K562 (cell line): ENCODE measurements around the gene PI4K2B. TPM values are rescaled to one million over a fixed set of nuclear protein-coding genes. Genes with fewer than 3 reads are reported as not detected.

Source experiments
- CGGBP1 ChIP-seq: fragments of 250-450 bp; sonication (Bioruptor Pico); IDR thresholded peaks from 2 replicates; pipeline ENCODE4 v1.9.0; 2021; ENCODE audit warnings: mild to moderate bottlenecking
- ELF1 ChIP-seq: fragments of 200-800 bp; sonication (Bioruptor generic); IDR thresholded peaks from 2 replicates; pipeline ENCODE4 v1.6.1; 2016; ENCODE audit warnings: missing genetic modification characterization, missing compliant biosample characterization
- GABPB2 ChIP-seq: fragments of 250-450 bp; sonication (Bioruptor Pico); conservative IDR thresholded peaks from 2 replicates; pipeline ENCODE4 v1.5.1; 2021; ENCODE audit warnings: mild to moderate bottlenecking
- HIVEP1 ChIP-seq: fragments of 250-450 bp; sonication (Bioruptor Pico); IDR thresholded peaks from 2 replicates; pipeline ENCODE4 v1.4.0; 2020; ENCODE audit warnings: mild to moderate bottlenecking
- KLF10 ChIP-seq: fragments of 250-450 bp; sonication (Bioruptor Pico); IDR thresholded peaks from 2 replicates; pipeline ENCODE4 v1.6.1; 2021; ENCODE audit warnings: matching md5 sums
- MAFG ChIP-seq: fragments of 450-650 bp; conservative IDR thresholded peaks from 2 replicates; pipeline ENCODE4 v1.6.1; 2016; ENCODE audit warnings: missing genetic modification characterization, missing compliant biosample characterization
- MAFK ChIP-seq: IDR thresholded peaks from 2 replicates; pipeline ENCODE4 v1.6.1; 2011; ENCODE audit warnings: low read length, improper control_type of control experiment
- MYBL2 ChIP-seq, 2 experiments: fragments of 450-650 bp in 1 of 2; sonication (generic) in 1 of 2; formaldehyde crosslinking in 1 of 2; IDR thresholded peaks; 2 replicates each; pipeline versions ENCODE4 v1.6.1 to v1.8.1; 2017 to 2022; ENCODE audit warnings: borderline replicate concordance in 1 of 2, inconsistent platforms in 1 of 2, low read depth in 1 of 2, mild to moderate bottlenecking in 1 of 2, missing genetic modification reagents in 1 of 2, moderate library complexity in 1 of 2
- POLR2A ChIP-seq: fragments of 450-650 bp; conservative IDR thresholded peaks from 2 replicates; pipeline ENCODE4 v1.6.1; 2016
- POLR2B ChIP-seq: fragments of 450-650 bp; IDR thresholded peaks from 2 replicates; pipeline ENCODE4 v1.6.1; 2018; ENCODE audit warnings: low read depth; ENCODE audit not compliant: partially characterized antibody
- REST ChIP-seq, 2 experiments: fragments of 450-650 bp; formaldehyde crosslinking in 1 of 2; IDR thresholded peaks; 2 replicates each; pipeline versions ENCODE4 v1.4.0 to v1.6.1; 2014 to 2020; ENCODE audit warnings: mild to moderate bottlenecking in 2 of 2, borderline replicate concordance in 1 of 2, low read depth in 1 of 2
- SIX5 ChIP-seq, 2 experiments: IDR thresholded peaks; 2 replicates each; pipeline ENCODE4 v1.6.1; 2011; ENCODE audit warnings: low read length in 2 of 2, borderline replicate concordance in 1 of 2, low read depth in 1 of 2, mild to moderate bottlenecking in 1 of 2, moderate library complexity in 1 of 2; ENCODE audit not compliant: insufficient read depth in 1 of 2
- ZEB2 ChIP-seq: fragments of 450-650 bp; IDR thresholded peaks from 2 replicates; pipeline ENCODE4 v1.6.1; 2016
- polyA plus RNA-seq, 8 experiments: library from polyadenylated mRNA; depleted of rRNA in 4 of 8; stranded (reverse) in 5 of 8; unstranded in 3 of 8; fragments of >200 nt; fragmentation: Nextera tagmentation in 2 of 8; fragmentation: Illumina TruSeq in 1 of 8; extraction: Ambion mirVana in 2 of 8; extraction: Trizol in 1 of 8; gene quantifications; 2 replicates each; pipeline versions ENCODE4 v1.2.1 to v1.2.3, GENCODE V29; 2011 to 2014; ENCODE audit warnings: inconsistent platforms in 1 of 8, missing spikeins in 1 of 8
- total RNA-seq, 7 experiments: library from RNA; depleted of rRNA in 6 of 7; stranded (reverse); fragments of >200 nt in 6 of 7; fragmentation: Illumina TruSeq in 2 of 7; extraction: Trizol in 2 of 7; gene quantifications; 2 replicates each; pipeline versions ENCODE4 v1.2.1 to v1.2.3, GENCODE V29; 2011 to 2021; ENCODE audit warnings: low replicate concordance in 1 of 7
- TF ChIP-seq, protein P1 (sequence below): fragments of 450-650 bp; IDR thresholded peaks from 2 replicates; pipeline ENCODE4 v1.6.1; 2017; ENCODE audit warnings: antibody characterized with exemption
- TF ChIP-seq, protein P2 (sequence below): sonication (generic); formaldehyde crosslinking; IDR thresholded peaks from 2 replicates; pipeline ENCODE4 v1.8.0; 2022; ENCODE audit warnings: mild to moderate bottlenecking, missing genetic modification reagents

The PI4K2B gene
- total and polyA plus RNA-seq, 9 of the 15 experiments (the other 6 are each of a cell fraction or from before 2014, with no cell fraction given) = 4.5 to 21.4 (median 16.5) TPM

DNA sequence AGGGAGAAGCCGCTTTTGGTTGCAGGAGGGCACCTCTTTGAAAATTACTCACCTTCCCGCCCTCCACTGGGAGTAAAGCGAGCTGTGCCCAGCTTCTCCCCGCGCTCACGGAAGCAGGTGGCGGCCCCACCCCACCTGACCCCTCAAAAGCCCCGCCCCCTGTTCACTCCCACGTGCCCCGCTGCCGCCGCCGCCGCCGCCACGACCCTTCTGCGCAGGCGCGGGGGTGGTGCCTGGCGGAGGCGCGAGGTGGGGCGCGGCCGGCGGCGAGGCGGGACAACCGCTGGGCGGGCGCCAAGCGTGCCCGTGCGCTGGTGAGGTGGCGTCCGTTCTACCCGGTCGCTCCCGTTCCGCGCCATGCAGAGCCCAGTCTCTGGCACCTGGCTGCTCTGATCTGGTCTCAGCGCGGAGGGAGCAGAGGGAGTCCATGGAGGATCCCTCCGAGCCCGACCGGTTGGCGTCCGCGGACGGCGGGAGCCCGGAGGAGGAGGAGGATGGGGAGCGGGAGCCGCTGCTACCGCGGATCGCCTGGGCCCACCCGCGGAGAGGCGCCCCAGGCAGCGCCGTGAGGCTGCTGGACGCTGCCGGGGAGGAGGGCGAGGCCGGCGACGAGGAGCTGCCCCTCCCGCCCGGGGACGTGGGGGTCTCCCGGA lies at the start of gene PI4K2B (continued):
- TF ChIP-seq REST (IDR thresholded peaks at IDR 0.05; ENCODE audit: borderline replicate concordance) (peak; percentile 32), REST (CRISPR knock-in tag; IDR thresholded peaks at IDR 0.05; ENCODE audit: low read depth) (no peak), MAFG (no peak), GABPB2 (no peak), POLR2B (peak; percentile 83), ELF1 (peak; percentile 57; the same call in 1 of the 2 replicates), HIVEP1 (no peak), ZEB2 (no peak), POLR2A (peak; percentile 90), MYBL2 (IDR thresholded peaks at IDR 0.05; ENCODE audit: low read depth) (no peak), MYBL2 (CRISPR knock-in tag; IDR thresholded peaks at IDR 0.05; ENCODE audit: borderline replicate concordance) (no peak), MAFK (no peak), SIX5 (IDR thresholded peaks at IDR 0.05; ENCODE audit: borderline replicate concordance in 1 of 2, insufficient read depth in 1 of 2, low read depth in 1 of 2, low read length in 2 of 2) (no peak), CGGBP1 (CRISPR knock-in tag) (no peak), KLF10 (no peak)
- TF ChIP-seq, protein P1, sequence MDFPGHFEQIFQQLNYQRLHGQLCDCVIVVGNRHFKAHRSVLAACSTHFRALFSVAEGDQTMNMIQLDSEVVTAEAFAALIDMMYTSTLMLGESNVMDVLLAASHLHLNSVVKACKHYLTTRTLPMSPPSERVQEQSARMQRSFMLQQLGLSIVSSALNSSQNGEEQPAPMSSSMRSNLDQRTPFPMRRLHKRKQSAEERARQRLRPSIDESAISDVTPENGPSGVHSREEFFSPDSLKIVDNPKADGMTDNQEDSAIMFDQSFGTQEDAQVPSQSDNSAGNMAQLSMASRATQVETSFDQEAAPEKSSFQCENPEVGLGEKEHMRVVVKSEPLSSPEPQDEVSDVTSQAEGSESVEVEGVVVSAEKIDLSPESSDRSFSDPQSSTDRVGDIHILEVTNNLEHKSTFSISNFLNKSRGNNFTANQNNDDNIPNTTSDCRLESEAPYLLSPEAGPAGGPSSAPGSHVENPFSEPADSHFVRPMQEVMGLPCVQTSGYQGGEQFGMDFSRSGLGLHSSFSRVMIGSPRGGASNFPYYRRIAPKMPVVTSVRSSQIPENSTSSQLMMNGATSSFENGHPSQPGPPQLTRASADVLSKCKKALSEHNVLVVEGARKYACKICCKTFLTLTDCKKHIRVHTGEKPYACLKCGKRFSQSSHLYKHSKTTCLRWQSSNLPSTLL = no peak
- TF ChIP-seq, protein P2, sequence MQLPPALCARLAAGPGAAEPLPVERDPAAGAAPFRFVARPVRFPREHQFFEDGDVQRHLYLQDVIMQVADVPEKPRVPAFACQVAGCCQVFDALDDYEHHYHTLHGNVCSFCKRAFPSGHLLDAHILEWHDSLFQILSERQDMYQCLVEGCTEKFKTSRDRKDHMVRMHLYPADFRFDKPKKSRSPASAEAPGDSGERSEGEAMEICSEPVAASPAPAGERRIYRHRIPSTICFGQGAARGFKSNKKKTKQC (CRISPR knock-in tag) = peak; percentile 86; the same call in 1 of the 2 replicates
